ENCODE data around the gene CPB2.
A peak's percentile ranks its signal among the peaks of the same experiment; 100 is the strongest.

Gene CPB2

DNA sequence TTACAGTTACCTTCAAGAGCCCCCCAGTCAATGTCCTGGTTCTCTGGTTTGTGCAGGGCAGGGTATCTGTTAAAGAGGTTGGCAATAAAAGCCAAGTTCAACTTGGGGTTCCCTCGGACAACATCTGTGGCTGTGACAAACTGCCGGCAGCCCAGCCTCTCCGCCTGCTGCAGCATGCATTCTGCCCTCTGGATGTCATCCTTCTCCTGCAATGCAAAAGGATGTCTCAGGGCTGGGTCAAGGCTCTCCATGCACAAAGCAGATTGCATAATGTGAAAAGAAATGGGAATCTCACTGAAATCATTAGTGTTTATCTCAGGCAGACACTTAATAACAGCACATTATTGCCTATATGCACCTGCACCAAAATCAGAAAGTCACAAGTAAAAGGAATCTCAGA is 42.1 kb upstream of the CPB2 start:
- TF ChIP-seq, protein P1, sequence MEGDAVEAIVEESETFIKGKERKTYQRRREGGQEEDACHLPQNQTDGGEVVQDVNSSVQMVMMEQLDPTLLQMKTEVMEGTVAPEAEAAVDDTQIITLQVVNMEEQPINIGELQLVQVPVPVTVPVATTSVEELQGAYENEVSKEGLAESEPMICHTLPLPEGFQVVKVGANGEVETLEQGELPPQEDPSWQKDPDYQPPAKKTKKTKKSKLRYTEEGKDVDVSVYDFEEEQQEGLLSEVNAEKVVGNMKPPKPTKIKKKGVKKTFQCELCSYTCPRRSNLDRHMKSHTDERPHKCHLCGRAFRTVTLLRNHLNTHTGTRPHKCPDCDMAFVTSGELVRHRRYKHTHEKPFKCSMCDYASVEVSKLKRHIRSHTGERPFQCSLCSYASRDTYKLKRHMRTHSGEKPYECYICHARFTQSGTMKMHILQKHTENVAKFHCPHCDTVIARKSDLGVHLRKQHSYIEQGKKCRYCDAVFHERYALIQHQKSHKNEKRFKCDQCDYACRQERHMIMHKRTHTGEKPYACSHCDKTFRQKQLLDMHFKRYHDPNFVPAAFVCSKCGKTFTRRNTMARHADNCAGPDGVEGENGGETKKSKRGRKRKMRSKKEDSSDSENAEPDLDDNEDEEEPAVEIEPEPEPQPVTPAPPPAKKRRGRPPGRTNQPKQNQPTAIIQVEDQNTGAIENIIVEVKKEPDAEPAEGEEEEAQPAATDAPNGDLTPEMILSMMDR (conservative IDR thresholded peaks at IDR 0.05; ENCODE audit: control insufficient read depth, insufficient read depth, low read depth, low read length): peak; percentile 32
- peak; percentile 18 for DNase-seq (ENCODE audit: low read depth)

DNA sequence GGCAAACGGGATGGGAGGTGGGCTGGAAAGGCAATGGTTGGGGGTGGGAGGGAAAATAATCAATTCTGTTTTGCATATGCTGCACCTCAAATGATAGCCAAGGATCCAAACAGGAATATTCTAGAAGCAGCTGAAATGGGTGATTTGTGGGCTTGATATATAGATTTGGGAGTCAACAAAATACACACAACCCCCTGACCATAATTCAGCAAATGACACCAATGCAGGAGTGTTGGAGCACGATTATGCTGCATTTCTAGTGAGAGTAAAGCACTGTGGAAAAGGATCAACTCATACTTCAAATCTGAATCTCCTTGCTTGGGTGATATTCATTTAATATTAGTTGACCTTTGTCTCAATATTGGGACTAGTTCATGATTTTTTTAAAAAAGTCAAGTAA is 41.1 kb upstream of the CPB2 start:
- no peak overlapping the region for H3K4me3 ChIP-seq (ENCODE audit: control insufficient read depth, low read depth, low read length)
- TF ChIP-seq, protein P1 (conservative IDR thresholded peaks at IDR 0.05; ENCODE audit: control insufficient read depth, insufficient read depth, low read depth, low read length): no peak
- no peak for DNase-seq (ENCODE audit: low read depth)

More for the DNA sequence above, 42.1 kb upstream of the CPB2 start:
- H3K4me3 ChIP-seq (ENCODE audit: control insufficient read depth, low read depth, low read length): no peak overlapping the region

DNA sequence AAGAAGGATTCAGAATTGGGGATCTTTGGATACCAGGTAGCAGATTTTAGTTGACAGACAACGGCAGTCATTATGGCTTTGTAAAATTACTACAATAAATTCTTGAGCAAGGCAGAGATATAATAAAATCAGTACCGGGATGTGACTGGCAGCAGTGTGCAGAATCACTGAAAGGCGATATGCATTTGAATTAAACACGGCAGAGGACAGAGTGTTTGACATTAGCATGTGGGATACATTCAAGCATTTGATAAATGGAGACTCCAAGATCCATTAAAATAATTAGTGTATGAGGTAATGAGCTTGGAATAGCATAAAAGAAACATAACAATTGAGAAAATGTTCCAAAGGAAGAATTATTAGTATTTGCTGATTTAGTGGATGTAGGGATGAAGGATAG is 40.3 kb upstream of the CPB2 start:
- DNase-seq (ENCODE audit: low read depth): no peak
- H3K4me3 ChIP-seq (ENCODE audit: control insufficient read depth, low read depth, low read length): no peak overlapping the region
- TF ChIP-seq, protein P1 (conservative IDR thresholded peaks at IDR 0.05; ENCODE audit: control insufficient read depth, insufficient read depth, low read depth, low read length): no peak

DNA sequence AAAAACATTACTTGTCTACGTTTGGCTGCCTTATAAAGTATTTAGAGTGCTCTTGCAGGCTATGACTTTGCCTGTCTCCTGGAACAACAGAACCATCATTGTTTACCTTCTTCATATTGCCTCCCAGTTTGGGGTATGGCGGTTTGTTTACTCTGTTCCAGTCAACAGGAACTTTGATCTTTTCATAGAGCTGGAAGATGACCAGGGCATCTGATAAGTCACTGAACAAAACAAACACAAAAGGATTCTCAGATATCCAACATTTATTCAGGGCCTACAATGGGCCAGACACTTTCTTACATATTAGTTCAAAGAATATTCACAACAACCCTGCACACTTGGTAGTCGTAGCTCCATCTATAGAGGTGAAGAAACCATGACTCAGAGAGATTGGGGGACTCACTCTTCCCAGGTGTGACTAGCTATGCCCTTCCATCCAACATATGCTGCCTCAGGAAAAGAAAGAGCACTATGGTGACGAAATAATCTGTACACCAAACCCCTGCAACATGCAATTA is 38.4 kb upstream of the CPB2 start:
- no peak for DNase-seq (ENCODE audit: low read depth)
- no peak overlapping the region for H3K4me3 ChIP-seq (ENCODE audit: control insufficient read depth, low read depth, low read length)
- TF ChIP-seq, protein P1 (conservative IDR thresholded peaks at IDR 0.05; ENCODE audit: control insufficient read depth, insufficient read depth, low read depth, low read length): no peak

DNA sequence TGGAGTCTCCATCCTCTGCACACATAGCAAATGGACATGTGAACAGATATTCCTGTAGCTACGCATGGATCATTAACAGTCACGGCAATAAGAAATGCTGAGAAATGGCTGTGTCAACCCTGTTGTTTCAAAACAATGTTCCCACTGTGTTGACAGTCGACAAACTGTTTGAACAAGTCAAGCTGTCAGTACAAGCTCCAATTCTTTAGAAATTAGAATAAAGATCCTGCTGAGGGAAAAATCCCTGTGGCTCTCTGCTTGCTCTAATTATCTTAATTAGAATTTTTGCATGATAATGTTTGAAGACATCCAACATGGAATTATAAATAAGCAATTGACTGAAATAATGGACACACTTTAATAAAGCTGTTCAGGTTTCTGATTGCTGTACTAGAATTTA is 37.9 kb upstream of the CPB2 start:
- TF ChIP-seq, protein P1 (conservative IDR thresholded peaks at IDR 0.05; ENCODE audit: control insufficient read depth, insufficient read depth, low read depth, low read length): no peak
- no peak overlapping the region for H3K4me3 ChIP-seq (ENCODE audit: control insufficient read depth, low read depth, low read length)
- no peak for DNase-seq (ENCODE audit: low read depth)

DNA sequence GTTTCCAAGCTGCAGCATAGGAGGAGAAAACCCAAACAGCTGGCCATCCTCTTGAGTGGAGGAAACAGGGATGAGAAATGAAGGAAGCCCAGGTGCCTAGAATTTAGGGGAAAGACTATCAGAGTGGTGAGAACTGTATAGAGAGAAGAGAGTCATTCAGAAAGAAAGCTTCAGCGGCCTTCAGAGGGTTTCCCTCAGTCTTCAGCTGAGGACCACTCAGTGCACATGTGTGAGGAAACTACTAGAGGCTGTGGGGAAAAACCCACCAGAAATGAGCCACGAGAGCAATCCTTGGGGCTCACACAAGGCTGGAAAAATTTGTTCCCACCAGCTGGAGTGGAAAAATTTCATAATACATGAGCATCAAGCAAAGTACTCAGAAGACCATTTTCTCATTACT is 35.2 kb upstream of the CPB2 start:
- H3K4me3 ChIP-seq (ENCODE audit: control insufficient read depth, low read depth, low read length): no peak overlapping the region
- TF ChIP-seq, protein P1 (conservative IDR thresholded peaks at IDR 0.05; ENCODE audit: control insufficient read depth, insufficient read depth, low read depth, low read length): no peak
- no peak for DNase-seq (ENCODE audit: low read depth)

All from fibroblast of mammary gland (primary cell).